Middle frontal gyrus (tissue), 1 donor: ENCODE measurements around the gene CAVIN3.

Experiments used
- DNase-seq: peaks from one replicate; pipeline ENCODE4 v3.0.0-alpha.2; 2015; ENCODE audit warnings: low spot score; ENCODE audit errors: extremely low spot score

Gene CAVIN3

GRCh38 chr11:6320411-6321155, at the start of gene CAVIN3:
TSS of gene CAVIN3 (minus strand) at chr11:6320501. CDS start at chr11:6320476, 25 bp downstream.
- DNase-seq, result no peak

GRCh38 chr11:6365659-6366058, 45.4 kb upstream of the CAVIN3 start:
- no peak for DNase-seq

GRCh38 chr11:6362873-6363678, 42.8 kb upstream of the CAVIN3 start:
- DNase-seq, result peak; percentile 76

DNA sequence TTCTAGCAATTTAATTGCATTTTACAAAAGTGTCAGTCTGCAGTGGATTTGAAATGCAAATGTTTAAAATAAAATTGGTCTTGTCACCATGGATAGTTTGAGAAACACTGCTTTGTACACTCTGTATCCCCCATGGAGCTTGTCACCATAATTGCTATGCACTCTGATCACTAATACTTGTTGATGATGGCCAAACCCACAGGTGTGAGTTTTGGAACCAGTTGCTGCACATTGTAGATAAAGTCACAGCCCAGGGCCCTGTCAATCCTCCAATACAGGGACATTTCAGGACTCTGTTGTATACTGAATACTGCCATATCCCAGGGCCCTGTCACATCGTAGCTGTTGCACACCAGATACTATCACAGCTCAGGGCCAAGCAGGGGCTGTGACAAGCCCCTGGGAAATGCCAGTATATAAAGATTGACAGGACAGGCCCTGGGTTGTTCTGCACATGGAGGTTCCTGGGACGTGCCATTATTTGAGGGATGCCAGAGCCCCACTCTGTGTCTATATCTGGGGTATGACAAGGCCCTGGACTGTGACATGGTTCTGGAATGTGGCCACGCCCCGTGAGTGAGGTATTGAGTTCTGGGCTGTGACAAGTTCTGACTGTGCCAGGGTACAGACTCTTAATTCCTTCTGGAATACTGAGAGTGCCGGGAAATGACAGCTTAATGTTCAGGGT, 42.0 kb upstream of the CAVIN3 start:
- no peak for DNase-seq

GRCh38 chr11:6360183-6360582, 39.9 kb upstream of the CAVIN3 start:
- no peak for DNase-seq

DNA sequence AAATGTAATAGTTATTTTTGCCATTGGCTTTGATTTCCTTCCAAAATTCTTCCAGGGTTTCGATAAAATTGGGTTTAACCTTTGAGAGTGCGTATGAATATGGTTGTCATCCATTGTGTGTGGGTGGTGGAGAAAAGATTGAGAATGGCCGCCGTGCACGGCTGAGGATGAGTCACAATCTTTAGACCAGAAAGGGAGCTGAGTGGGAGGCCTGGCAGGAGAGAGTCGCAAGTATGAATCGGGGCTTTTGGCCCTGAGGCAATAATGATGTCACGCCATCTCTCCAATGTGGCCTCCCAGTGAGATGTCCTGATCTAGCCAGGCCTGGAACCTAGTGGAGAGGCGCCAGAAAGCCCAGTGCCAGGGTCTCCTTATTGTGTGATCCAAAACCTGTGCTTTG, 36.9 kb upstream of the CAVIN3 start:
- DNase-seq, result peak; percentile 53

- DNase-seq, result no peak
These were observed 36.3 kb upstream of the CAVIN3 start for GRCh38 chr11:6356503-6357055.

- DNase-seq, result no peak
These were observed 34.6 kb upstream of the CAVIN3 start for GRCh38 chr11:6354651-6355485.

GRCh38 chr11:6353367-6353987, 33.2 kb upstream of the CAVIN3 start:
- no peak for DNase-seq

- no peak for DNase-seq
These were observed 31.6 kb upstream of the CAVIN3 start for GRCh38 chr11:6351782-6352382.

- no peak for DNase-seq
These were observed 30.2 kb upstream of the CAVIN3 start for GRCh38 chr11:6350486-6350885.

DNA sequence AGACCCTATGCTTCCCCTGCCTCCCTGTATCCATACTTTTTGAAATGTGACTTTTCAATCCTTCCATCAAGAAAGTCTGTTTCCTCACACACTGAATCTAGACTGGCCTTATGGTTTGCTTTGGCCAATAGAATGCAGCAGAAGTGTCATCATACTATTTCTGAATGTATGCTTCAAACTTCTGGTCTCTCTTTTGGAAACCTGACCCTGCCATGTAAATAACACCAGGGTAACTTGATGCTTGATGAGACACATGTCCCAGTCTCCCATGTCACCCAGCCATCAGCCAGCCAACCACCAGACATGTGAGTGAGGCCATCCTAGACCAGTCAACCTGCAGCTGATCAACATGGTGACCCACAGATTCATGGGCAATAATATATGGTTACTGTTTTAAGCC, 29.7 kb upstream of the CAVIN3 start:
- no peak for DNase-seq

DNA sequence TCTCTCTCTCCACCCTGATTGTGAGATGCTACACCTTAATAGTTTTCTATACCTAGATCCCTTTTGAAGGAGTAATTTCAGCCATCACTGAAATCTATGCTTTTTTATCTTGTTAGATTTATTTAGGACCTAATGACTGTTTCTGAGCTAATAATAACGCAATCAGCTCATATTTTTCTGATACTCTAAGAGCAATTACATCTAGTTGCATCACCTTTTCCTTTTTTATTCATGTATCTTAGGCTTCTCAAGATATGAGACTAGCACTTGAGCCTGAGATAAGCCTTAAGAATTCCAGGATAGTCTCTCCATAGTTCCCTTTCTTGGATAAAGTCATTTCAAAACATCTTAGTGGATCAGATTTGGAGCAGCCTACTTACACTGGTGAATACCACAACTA, 25.1 kb upstream of the CAVIN3 start:
- no peak for DNase-seq

DNA sequence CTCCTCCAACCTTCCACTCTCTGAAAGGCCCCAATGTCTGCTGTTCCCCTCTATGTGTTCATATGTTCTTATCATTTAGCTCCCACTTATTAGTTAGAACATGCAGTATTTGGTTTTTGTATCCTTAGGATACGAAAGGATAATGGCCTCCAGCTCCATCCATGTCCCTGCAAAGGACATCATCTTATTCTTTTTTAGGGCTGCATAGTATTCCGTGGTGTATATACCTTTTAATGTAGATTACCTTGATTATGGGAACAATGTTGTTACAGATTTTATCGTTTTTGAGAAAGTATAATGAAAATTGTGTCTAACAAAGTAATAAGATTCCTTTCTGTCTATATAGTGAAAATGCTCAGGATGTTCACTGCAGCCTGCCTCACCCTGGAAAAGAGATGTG, 16.0 kb upstream of the CAVIN3 start:
- no peak for DNase-seq

- DNase-seq, result no peak
These were observed 14.5 kb upstream of the CAVIN3 start for GRCh38 chr11:6334806-6335205.

DNA sequence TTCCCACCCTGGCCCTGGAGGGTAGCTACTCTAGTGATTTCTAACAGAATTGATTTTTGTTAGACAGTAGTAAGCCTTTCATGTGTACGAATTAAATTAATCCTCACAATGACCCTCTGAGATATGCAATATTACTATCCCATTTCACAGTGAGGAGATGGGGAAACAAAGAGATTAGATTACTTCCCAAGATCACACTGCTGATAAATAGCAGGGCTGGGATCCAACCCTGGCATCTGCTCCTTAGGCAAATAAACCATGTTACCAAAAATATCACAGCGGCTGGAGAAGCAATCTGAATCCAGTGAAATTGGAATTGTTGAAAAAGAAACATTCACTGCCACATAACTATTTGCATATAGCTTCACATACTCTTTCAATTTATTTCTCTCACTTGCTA, 12.8 kb upstream of the CAVIN3 start:
- DNase-seq, result no peak

DNA sequence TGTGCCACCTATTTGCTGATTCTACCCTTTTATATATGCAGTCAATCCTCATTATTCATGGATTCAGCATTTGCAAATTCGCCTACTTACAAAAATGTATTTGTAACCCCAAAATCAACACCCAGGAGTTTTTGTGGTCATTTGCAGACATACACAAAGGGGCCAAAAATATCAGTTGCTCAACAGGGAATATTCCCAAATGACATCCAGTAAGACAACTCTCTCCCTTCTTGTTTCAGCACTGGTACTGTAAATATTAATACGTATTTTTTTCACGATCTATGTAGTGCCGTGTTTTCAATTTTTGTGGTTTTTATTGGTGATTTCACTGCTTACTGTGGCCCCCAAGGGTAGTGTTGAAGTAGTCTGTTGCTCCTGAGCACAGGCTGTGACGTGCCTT, 11.8 kb upstream of the CAVIN3 start:
- no peak for DNase-seq

GRCh38 chr11:6328321-6328720, 8.0 kb upstream of the CAVIN3 start:
- no peak for DNase-seq

DNA sequence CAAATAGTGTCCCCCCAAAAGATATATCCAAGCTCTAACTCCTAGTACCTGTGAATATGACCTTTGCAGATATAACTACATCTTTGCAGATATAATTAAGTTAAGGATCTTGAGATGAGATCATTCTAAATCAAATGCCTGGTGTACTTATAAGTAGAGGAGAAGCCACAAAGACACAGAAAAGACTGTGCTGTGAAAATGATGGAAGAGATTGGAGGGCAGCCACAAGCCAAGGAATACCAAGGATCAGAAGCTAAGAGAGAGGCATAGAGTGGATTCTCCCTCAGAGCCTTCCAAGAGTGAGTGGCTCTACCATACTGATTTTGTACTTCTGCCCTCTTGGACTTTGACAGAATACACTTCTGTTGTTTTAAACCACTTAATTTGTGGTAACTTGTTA, 7.5 kb upstream of the CAVIN3 start:
- DNase-seq, result no peak

- no peak for DNase-seq
These were observed 6.7 kb upstream of the CAVIN3 start for GRCh38 chr11:6326985-6327384.
